Left kidney (tissue), 2 donors: ENCODE results near the gene P4HTM. TPM values are rescaled to one million over a fixed set of nuclear protein-coding genes. Genes with fewer than 3 reads are reported as not detected.
A peak's percentile ranks its signal among the peaks of the same experiment; 100 is the strongest.

Source experiments
- DNase-seq: peaks from one replicate; pipeline ENCODE4 v3.0.0-alpha.2; 2013
- polyA plus RNA-seq: library from polyadenylated mRNA; unstranded; fragments of 120-200 nt; gene quantifications from one replicate; pipeline ENCODE4 v1.2.1, GENCODE V29; 2013; ENCODE audit not compliant: insufficient read length

Gene P4HTM
- polyA plus RNA-seq, 1 donor, result 42.0 TPM

- DNase-seq, result no peak
These were observed 8.0 kb upstream of the P4HTM start for GRCh38 chr3:48982016-48982415.

GRCh38 chr3:48982686-48983085, 7.4 kb upstream of the P4HTM start:
- DNase-seq, result no peak

GRCh38 chr3:48983096-48983495, 6.9 kb upstream of the P4HTM start:
- no peak for DNase-seq

GRCh38 chr3:48984663-48985062, 5.4 kb upstream of the P4HTM start:
- DNase-seq, result no peak

- DNase-seq, result no peak
These were observed 4.1 kb upstream of the P4HTM start for GRCh38 chr3:48985831-48986376.

GRCh38 chr3:48989126-48989795, 780 bp upstream of the P4HTM start:
- DNase-seq, result no peak

GRCh38 chr3:48990636-48991469, 812 bp downstream of the P4HTM start:
- DNase-seq, result no peak

- DNase-seq, result no peak
These were observed 2.0 kb downstream of the P4HTM start for GRCh38 chr3:48991851-48992545.

GRCh38 chr3:48993834-48994233, 3.8 kb downstream of the P4HTM start:
- DNase-seq, result no peak

- no peak for DNase-seq
These were observed 6.6 kb downstream of the P4HTM start for GRCh38 chr3:48996640-48997039.

- DNase-seq, result no peak
These were observed 7.1 kb downstream of the P4HTM start for GRCh38 chr3:48997102-48997635.

- DNase-seq, result no peak
These were observed 7.9 kb downstream of the P4HTM start for GRCh38 chr3:48997714-48998637.

- no peak for DNase-seq
These were observed 9.2 kb downstream of the P4HTM start for GRCh38 chr3:48999085-48999858.

- no peak for DNase-seq
These were observed 11.1 kb downstream of the P4HTM start for GRCh38 chr3:49001155-49001554.

GRCh38 chr3:49004352-49005302, 14.6 kb downstream of the P4HTM start:
- DNase-seq, result no peak

- no peak for DNase-seq
These were observed 15.3 kb downstream of the P4HTM start for GRCh38 chr3:49005303-49005680.

- no peak for DNase-seq
These were observed 16.0 kb downstream of the P4HTM start for GRCh38 chr3:49005998-49006397.

GRCh38 chr3:49006408-49007067, 16.5 kb downstream of the P4HTM start:
- peak; percentile 34 for DNase-seq
